Colonic mucosa (tissue), 4 donors: ENCODE data around the gene SPEF2. TPM values are rescaled to one million over a fixed set of nuclear protein-coding genes. Genes with fewer than 3 reads are reported as not detected.

ENCODE experiments used
- DNase-seq: peaks from one replicate; pipeline ENCODE4 v3.0.0-alpha.2; 2020
- H3K27ac ChIP-seq: fragments of 200-600 bp; one replicate; pipeline ENCODE4 v1.8.0; 2021
- H3K27me3 ChIP-seq: fragments of 200-600 bp; one replicate; pipeline ENCODE4 v1.8.0; 2021
- H3K36me3 ChIP-seq: fragments of 200-600 bp; one replicate; pipeline ENCODE4 v1.8.0; 2021
- H3K4me1 ChIP-seq: fragments of 200-600 bp; one replicate; pipeline ENCODE4 v1.8.0; 2021; ENCODE audit warnings: mild to moderate bottlenecking
- H3K4me3 ChIP-seq: fragments of 200-600 bp; one replicate; pipeline ENCODE4 v1.8.0; 2021
- H3K9ac ChIP-seq, 2 donors: one replicate each; pipeline ENCODE4 v1.7.0; 2013; ENCODE audit warnings: control low read depth in 2 of 2, low read depth in 2 of 2, low read length in 2 of 2
- H3K9me3 ChIP-seq: fragments of 200-600 bp; one replicate; pipeline ENCODE4 v1.8.0; 2021
- CTCF ChIP-seq: fragments of 200-600 bp; IDR thresholded peaks from one replicate; pipeline ENCODE4 v1.8.0; 2022; ENCODE audit warnings: antibody characterized with exemption, mild to moderate bottlenecking
- intact Hi-C: fragments of 100-400 bp; cut with DNase I; formaldehyde crosslinking; loops from one replicate; pipeline ENCODE4 v1.14.1; 2022
- total RNA-seq, 2 donors: library from RNA; stranded (reverse); fragmentation: NEBNext Ultra II Directional in 1 of 2; extraction: Animal tissue kit (Norgen Biotek cat#: 25700) in 1 of 2; gene quantifications; one replicate each; pipeline ENCODE4 v1.2.1, GENCODE V29; 2021
- donor health status: healthy.
- donor health status: DM: no; HTN: no; CAD: no.
- donor health status: DM: no; HTN: no; CAD: no.

SPEF2 gene
- total RNA-seq, 2 donors from 2014 or later = 3.3 to 6.0 TPM

GRCh38 chr5:35640623-35641022 is 23.0 kb downstream of the SPEF2 start:
- H3K27ac ChIP-seq = no peak overlapping the region
- no peaks in the 10 kb centered on the region for H3K27me3 ChIP-seq
- no peaks in the 10 kb centered on the region for H3K36me3 ChIP-seq
- TF ChIP-seq CTCF = no peak
- no peak overlapping the region for H3K4me3 ChIP-seq
- intact Hi-C loops = no loop called here
- no peaks in the 10 kb centered on the region for H3K9me3 ChIP-seq
- no peak overlapping the region for H3K9ac ChIP-seq
- H3K4me1 ChIP-seq = no peaks in the 10 kb centered on the region
- DNase-seq = no peak

- intact Hi-C loops = no loop called here
- no peaks in the 10 kb centered on the region for H3K4me1 ChIP-seq
These were observed 26.9 kb downstream of the SPEF2 start for GRCh38 chr5:35644543-35644942.

DNA sequence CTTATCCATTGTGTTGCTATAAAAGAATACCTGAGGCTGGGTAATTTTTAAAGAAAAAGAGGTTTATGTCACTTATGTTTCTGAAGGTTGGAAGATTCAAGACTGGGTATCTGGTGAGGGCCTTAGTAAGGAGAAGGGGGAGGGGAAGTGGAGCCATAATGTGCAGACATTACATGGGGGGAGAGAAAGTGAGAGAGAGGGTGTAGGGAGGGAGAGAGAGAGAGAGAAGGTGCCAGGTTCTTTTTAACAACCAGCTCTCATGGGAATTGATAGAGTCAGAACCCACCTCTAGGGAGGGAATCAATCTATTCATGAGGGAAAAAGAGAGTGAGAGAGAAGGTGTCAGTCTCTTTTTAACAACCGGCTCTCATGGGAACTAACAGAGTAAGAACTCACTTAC is 29.5 kb downstream of the SPEF2 start:
- H3K27me3 ChIP-seq = no peaks in the 10 kb centered on the region
- H3K4me1 ChIP-seq = no peaks in the 10 kb centered on the region
- H3K4me3 ChIP-seq = no peak overlapping the region
- no peaks in the 10 kb centered on the region for H3K36me3 ChIP-seq
- no peak for TF ChIP-seq CTCF
- no peak for DNase-seq
- H3K9ac ChIP-seq = no peak overlapping the region
- intact Hi-C loops = no loop called here
- no peak overlapping the region for H3K27ac ChIP-seq
- no peaks in the 10 kb centered on the region for H3K9me3 ChIP-seq

More at GRCh38 chr5:35644543-35644942, 26.9 kb downstream of the SPEF2 start:
- no peak for TF ChIP-seq CTCF
- Histone ChIP-seq H3K9me3 (no peaks in the 10 kb centered on the region), H3K27ac (no peak overlapping the region), H3K27me3 (no peaks in the 10 kb centered on the region), H3K9ac (no peak overlapping the region), H3K4me3 (no peak overlapping the region), H3K36me3 (no peaks in the 10 kb centered on the region)
- no peak for DNase-seq

GRCh38 chr5:35647712-35648111 is 30.0 kb downstream of the SPEF2 start:
- Histone ChIP-seq H3K27ac (no peak overlapping the region), H3K9ac (no peak overlapping the region), H3K4me1 (no peaks in the 10 kb centered on the region), H3K27me3 (no peaks in the 10 kb centered on the region), H3K36me3 (no peaks in the 10 kb centered on the region), H3K9me3 (no peaks in the 10 kb centered on the region), H3K4me3 (no peak overlapping the region)
- TF ChIP-seq CTCF = no peak
- intact Hi-C loops = no loop called here
- no peak for DNase-seq

DNA sequence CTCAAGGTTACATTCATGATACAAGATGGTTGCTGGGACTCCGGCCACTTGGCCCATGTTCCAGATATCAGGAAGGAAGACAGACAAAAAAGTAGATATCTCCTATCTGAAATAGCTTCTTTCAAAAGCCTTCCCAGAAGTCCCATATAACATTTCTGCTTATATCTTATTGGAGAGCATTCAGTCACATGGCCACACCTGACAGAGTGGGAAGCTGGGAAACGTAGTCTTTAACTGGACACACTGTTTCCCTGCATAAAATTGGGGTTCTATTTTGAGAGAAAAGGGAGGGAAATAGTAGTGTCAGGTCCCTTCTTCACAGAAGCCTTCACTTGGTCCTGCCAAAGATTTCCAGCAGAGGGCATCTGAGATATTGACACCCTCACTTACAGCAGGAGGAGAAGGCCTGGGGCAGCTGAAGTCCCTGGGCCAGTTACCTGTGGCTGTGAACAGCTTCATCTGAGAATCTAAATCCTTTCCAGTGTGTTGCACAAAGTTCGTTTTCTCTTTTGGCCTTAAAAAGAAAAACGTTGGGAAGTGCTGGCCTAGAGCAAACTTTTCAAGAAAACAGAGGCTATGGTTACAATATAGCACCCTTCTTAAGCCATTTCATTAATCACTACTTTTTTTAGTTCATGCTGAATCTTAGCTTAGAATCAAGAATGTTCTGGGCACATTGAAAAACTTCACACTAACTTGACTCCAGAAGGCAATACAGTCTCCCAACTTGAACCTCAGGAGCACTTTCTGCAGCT is 33.5 kb downstream of the SPEF2 start:
- Histone ChIP-seq H3K36me3 (no peaks in the 10 kb centered on the region), H3K27ac (no peak overlapping the region), H3K4me3 (no peak overlapping the region), H3K4me1 (no peaks in the 10 kb centered on the region), H3K9ac (no peak overlapping the region), H3K9me3 (no peaks in the 10 kb centered on the region), H3K27me3 (no peaks in the 10 kb centered on the region)
- intact Hi-C loops = loop anchor here (10.0 kb wide), 1 partner anchor 274 kb away; no protein-coding TSS in a partner anchor
- DNase-seq = peak; percentile 22
- TF ChIP-seq CTCF = peak; percentile 38
